Chondrocyte (in vitro differentiated cells): ENCODE data around the gene TCF25. TPM values are rescaled to one million over a fixed set of nuclear protein-coding genes. Genes with fewer than 3 reads are reported as not detected.

Experiments
- DNase-seq: peaks from one replicate; pipeline ENCODE4 v3.0.0; 2021; ENCODE audit warnings: mixed read lengths, low spot score
- H3K27ac Mint-ChIP-seq: one replicate; pipeline ENCODE4 v1.8.0; 2021; ENCODE audit warnings: mild to moderate bottlenecking, moderate library complexity, mixed read lengths; ENCODE audit not compliant: unreplicated experiment
- H3K27me3 Mint-ChIP-seq: 2 replicates; pipeline ENCODE4 v1.8.0; 2021; ENCODE audit warnings: low read depth, mixed read lengths
- H3K36me3 Mint-ChIP-seq: 2 replicates; pipeline ENCODE4 v1.8.0; 2021; ENCODE audit warnings: low read depth, mixed read lengths
- H3K4me1 Mint-ChIP-seq: 2 replicates; pipeline ENCODE4 v1.8.0; 2021; ENCODE audit warnings: low read depth, mild to moderate bottlenecking, mixed read lengths
- H3K4me3 Mint-ChIP-seq: one replicate; pipeline ENCODE4 v1.8.0; 2021; ENCODE audit warnings: mild to moderate bottlenecking, moderate library complexity, mixed read lengths; ENCODE audit not compliant: unreplicated experiment
- H3K9me3 Mint-ChIP-seq: 2 replicates; pipeline ENCODE4 v1.8.0; 2021; ENCODE audit warnings: low read depth, mixed read lengths
- CTCF ChIP-seq: fragments of 200-600 bp; sonication (generic); IDR thresholded peaks from 2 replicates; pipeline ENCODE4 v1.5.0; 2021; ENCODE audit warnings: antibody characterized with exemption, mild to moderate bottlenecking, moderate library complexity
- total RNA-seq: library from RNA; stranded (reverse); gene quantifications from 3 replicates; pipeline ENCODE4 v1.2.1, GENCODE V29; 2021

The TCF25 gene
- total RNA-seq, 1 donor from 2014 or later = 200 TPM

GRCh38 chr16:89902980-89903379 lies 29.6 kb downstream of the TCF25 start:
- peak; percentile 81 for DNase-seq
- Mint-ChIP-seq H3K27me3 (no peaks in the 10 kb centered on the region), H3K4me1 (no peaks in the 10 kb centered on the region), H3K4me3 (no peak overlapping the region), H3K36me3 (peaks cover 37% of the 10 kb centered on the region), H3K9me3 (no peaks in the 10 kb centered on the region), H3K27ac (no peak overlapping the region)
- no peak for TF ChIP-seq CTCF

GRCh38 chr16:89903908-89904515 lies 30.6 kb downstream of the TCF25 start:
- Mint-ChIP-seq H3K9me3 (no peaks in the 10 kb centered on the region), H3K27me3 (no peaks in the 10 kb centered on the region), H3K27ac (no peak overlapping the region), H3K4me3 (no peak overlapping the region), H3K4me1 (no peaks in the 10 kb centered on the region), H3K36me3 (peaks cover 31% of the 10 kb centered on the region)
- TF ChIP-seq CTCF = no peak
- no peak for DNase-seq

GRCh38 chr16:89904606-89905510 lies 31.5 kb downstream of the TCF25 start:
- Mint-ChIP-seq H3K9me3 (no peaks in the 10 kb centered on the region), H3K4me1 (no peaks in the 10 kb centered on the region), H3K4me3 (no peak overlapping the region), H3K27me3 (no peaks in the 10 kb centered on the region), H3K36me3 (peaks cover 27% of the 10 kb centered on the region), H3K27ac (no peak overlapping the region)
- no peak for TF ChIP-seq CTCF
- DNase-seq = no peak

- DNase-seq = no peak
- peaks cover 2% of the 10 kb centered on the region for H3K4me1 Mint-ChIP-seq
- no peak for TF ChIP-seq CTCF
- no peaks in the 10 kb centered on the region for H3K27me3 Mint-ChIP-seq
- no peak overlapping the region for H3K4me3 Mint-ChIP-seq
- peaks cover 28% of the 10 kb centered on the region for H3K36me3 Mint-ChIP-seq
- H3K27ac Mint-ChIP-seq = no peak overlapping the region
- no peaks in the 10 kb centered on the region for H3K9me3 Mint-ChIP-seq
Measured at GRCh38 chr16:89905511-89906139, 32.2 kb downstream of the TCF25 start.
